SK-N-SH treated with all-trans-retinoic acid at 6 μM for 48 hours (cell line): ENCODE data around the gene PXK.

Experiments
- ATAC-seq: fragments of 200-7000 bp; cut with Tn5 transposase; 3 replicates; pipeline ENCODE4 v1.9.1; 2020; ENCODE audit warnings: mild to moderate bottlenecking, moderate library complexity
- ARNTL ChIP-seq: fragments of 450-650 bp; formaldehyde crosslinking; IDR thresholded peaks from 2 replicates; pipeline ENCODE4 v1.5.0; 2020; ENCODE audit warnings: low read depth, mild to moderate bottlenecking, moderate library complexity, borderline replicate concordance
- BACH2 ChIP-seq: fragments of 250-450 bp; sonication (Bioruptor Pico); IDR thresholded peaks from 2 replicates; pipeline ENCODE4 v1.9.0; 2021; ENCODE audit warnings: mild to moderate bottlenecking, borderline replicate concordance
- CREB5 ChIP-seq: fragments of 250-450 bp; sonication (Bioruptor Pico); IDR thresholded peaks from 2 replicates; pipeline ENCODE4 v1.5.1; 2020; ENCODE audit warnings: low read depth, mild to moderate bottlenecking, moderate library complexity
- CSDC2 ChIP-seq: fragments of 250-450 bp; sonication (Bioruptor Pico); IDR thresholded peaks from 2 replicates; pipeline ENCODE4 v1.5.0; 2020; ENCODE audit warnings: mild to moderate bottlenecking, moderate library complexity
- GLIS3 ChIP-seq: fragments of 250-450 bp; sonication (Bioruptor Pico); IDR thresholded peaks from 2 replicates; pipeline ENCODE4 v1.5.0; 2020; ENCODE audit warnings: mild to moderate bottlenecking, moderate library complexity
- ISL1 ChIP-seq: fragments of 250-450 bp; sonication (Bioruptor Pico); IDR thresholded peaks from 2 replicates; pipeline ENCODE4 v2.1.2; 2022; ENCODE audit warnings: mild to moderate bottlenecking, moderate library complexity
- OSR1 ChIP-seq: fragments of 250-450 bp; sonication (Bioruptor Pico); IDR thresholded peaks from 2 replicates; pipeline ENCODE4 v1.8.0; 2022; ENCODE audit warnings: moderate library complexity, mild to moderate bottlenecking, inconsistent platforms
- PATZ1 ChIP-seq: fragments of 250-450 bp; sonication (Bioruptor Pico); IDR thresholded peaks from 2 replicates; pipeline ENCODE4 v1.8.0; 2020; ENCODE audit warnings: mild to moderate bottlenecking, moderate library complexity, borderline replicate concordance
- PPARA ChIP-seq: fragments of 250-450 bp; sonication (Bioruptor Pico); IDR thresholded peaks from 2 replicates; pipeline ENCODE4 v1.5.0; 2020; ENCODE audit warnings: mild to moderate bottlenecking, borderline replicate concordance
- RARB ChIP-seq: fragments of 250-450 bp; sonication (Bioruptor Pico); IDR thresholded peaks from 2 replicates; pipeline ENCODE4 v1.8.0; 2021; ENCODE audit warnings: mild to moderate bottlenecking, moderate library complexity
- SNAI2 ChIP-seq: fragments of 250-450 bp; sonication (Bioruptor Pico); IDR thresholded peaks from 2 replicates; pipeline ENCODE4 v1.5.0; 2020; ENCODE audit warnings: mild to moderate bottlenecking, moderate library complexity
- TCF4 ChIP-seq: fragments of 250-450 bp; sonication (Bioruptor Pico); IDR thresholded peaks from 2 replicates; pipeline ENCODE4 v1.8.0; 2021; ENCODE audit warnings: mild to moderate bottlenecking, moderate library complexity, borderline replicate concordance
- TSHZ2 ChIP-seq: fragments of 250-450 bp; sonication (Bioruptor Pico); IDR thresholded peaks from 2 replicates; pipeline ENCODE4 v1.5.0; 2020; ENCODE audit warnings: mild to moderate bottlenecking, moderate library complexity
- ZC3H10 ChIP-seq: fragments of 250-450 bp; sonication (Bioruptor Pico); IDR thresholded peaks from 2 replicates; pipeline ENCODE4 v1.5.1; 2021; ENCODE audit warnings: mild to moderate bottlenecking, moderate library complexity
- ZFP3 ChIP-seq: fragments of 250-450 bp; sonication (Bioruptor Pico); IDR thresholded peaks from 2 replicates; pipeline ENCODE4 v1.5.0; 2020; ENCODE audit warnings: mild to moderate bottlenecking, moderate library complexity
- ZFP30 ChIP-seq: fragments of 450-650 bp; formaldehyde crosslinking; IDR thresholded peaks from 2 replicates; pipeline ENCODE4 v1.5.0; 2022; ENCODE audit warnings: mild to moderate bottlenecking, moderate library complexity
- ZNF565 ChIP-seq: fragments of 450-650 bp; formaldehyde crosslinking; conservative IDR thresholded peaks from 2 replicates; pipeline ENCODE4 v1.5.0; 2020; ENCODE audit warnings: low read depth, mild to moderate bottlenecking, moderate library complexity
- ZNF8 ChIP-seq: fragments of 450-650 bp; formaldehyde crosslinking; IDR thresholded peaks from 2 replicates; pipeline ENCODE4 v1.5.0; 2020; ENCODE audit warnings: mild to moderate bottlenecking, moderate library complexity

PXK gene

GRCh38 chr3:58414538-58415197, 82.0 kb downstream of the PXK start (continued):
- TF ChIP-seq TSHZ2 (no peak), ZFP30 (CRISPR knock-in tag) (no peak), CSDC2 (no peak), ZNF8 (no peak), BACH2 (no peak), ZNF565 (no peak)

DNA sequence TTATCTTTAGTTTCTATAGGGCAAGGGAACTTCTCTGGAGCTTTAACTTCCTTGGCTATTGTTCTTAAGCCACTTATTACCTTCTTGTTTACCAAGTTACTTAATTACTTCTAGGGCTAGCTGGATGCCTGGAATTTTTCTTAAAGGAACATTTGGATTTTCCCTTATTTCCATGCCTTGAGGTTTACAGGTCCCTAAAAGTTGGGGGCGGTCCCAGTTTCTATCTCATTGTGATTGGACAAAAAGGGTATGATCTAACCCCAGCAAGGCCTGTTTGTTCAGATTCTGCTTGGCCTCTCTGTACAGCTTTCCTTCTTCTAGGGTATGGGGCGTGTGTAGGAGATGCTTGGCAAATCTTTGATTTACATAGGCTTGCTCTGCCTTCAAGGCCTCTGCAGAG, 83.5 kb downstream of the PXK start:
- TF ChIP-seq CSDC2: no peak
- no peak for TF ChIP-seq SNAI2
- no peak for TF ChIP-seq RARB
- TF ChIP-seq GLIS3 (CRISPR knock-in tag): no peak
- ATAC-seq: no peak

DNA sequence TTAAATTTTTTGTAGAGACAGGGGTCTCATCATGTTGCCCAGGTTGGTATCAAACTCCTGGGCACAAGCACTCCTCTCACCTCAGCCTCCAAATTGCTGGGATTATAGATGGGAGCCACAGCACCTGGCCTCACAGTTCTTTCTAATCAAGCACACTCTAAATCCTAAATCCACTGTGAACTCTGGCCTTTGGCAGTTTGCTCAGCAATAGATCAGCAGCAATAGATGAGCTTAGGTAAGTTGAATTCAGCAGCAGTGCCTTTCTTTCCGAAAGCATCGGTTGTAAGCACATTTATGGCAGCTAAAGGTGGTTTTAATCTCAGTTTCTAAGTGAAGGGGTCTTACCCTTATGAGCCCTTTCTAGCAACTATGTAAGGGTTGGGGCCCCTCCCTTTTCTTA, 84.4 kb downstream of the PXK start:
- no peak for ATAC-seq
- TF ChIP-seq RARB (no peak), OSR1 (no peak), ARNTL (CRISPR knock-in tag) (no peak), ZFP30 (CRISPR knock-in tag) (no peak), CSDC2 (no peak), PPARA (CRISPR knock-in tag) (no peak), BACH2 (no peak), ISL1 (CRISPR knock-in tag) (no peak)

DNA sequence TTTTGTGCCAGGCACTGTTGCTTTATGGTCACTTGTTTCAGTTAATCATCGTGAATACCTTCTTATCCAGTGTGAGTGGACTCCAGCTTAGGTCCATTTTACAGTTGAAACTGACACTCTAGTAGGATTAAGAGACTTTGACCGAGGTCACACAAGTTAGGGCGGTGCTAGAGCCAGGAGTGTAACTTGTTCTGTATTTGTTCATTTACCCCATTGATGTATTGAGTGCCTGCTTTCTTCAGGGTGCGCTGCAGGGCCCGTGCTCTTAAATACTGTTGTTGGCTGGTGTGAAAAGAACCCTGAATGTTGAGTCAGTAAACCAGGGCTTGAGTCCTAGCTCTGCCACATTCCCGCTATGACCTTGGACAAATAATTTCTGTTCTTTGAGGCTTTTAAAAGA, 85.5 kb downstream of the PXK start:
- ATAC-seq: no peak
- no peak for TF ChIP-seq CSDC2
- no peak for TF ChIP-seq CREB5 (CRISPR knock-in tag)
- TF ChIP-seq RARB: no peak

DNA sequence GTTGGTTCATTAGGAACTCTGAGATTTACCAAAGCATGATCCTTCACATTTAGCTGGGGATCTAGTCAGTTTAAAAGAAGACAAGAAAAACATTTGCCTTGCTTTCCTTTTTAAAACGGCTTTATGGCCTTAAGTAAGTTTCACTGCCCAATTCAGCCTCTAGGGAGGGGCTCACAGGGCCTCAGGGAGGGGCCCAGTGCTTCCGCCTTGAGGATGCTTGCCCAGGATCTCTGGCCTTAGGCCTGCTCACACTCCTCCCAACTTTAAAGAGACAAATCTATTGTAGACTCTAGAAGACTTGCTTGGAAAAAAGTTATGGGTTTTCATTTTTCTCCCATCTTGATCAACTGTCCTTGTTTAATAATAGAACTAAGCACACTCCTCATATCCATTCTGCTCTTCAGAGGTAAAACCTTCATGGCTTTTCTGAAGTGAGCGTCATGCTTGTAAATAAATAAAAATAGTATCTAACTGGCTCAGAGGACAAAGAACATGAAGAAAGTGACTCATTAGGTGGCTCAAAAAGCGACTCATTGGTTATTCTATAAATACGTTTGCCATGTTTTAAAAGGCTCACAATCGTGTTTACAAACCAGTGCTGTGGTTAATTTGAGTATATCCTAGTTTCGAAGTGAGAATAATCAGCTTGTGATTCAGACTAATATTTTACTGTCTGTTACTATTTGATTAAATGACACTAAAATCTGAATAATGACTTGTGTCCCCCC, 87.3 kb downstream of the PXK start:
- TF ChIP-seq ZFP3 (CRISPR knock-in tag): no peak
- no peak for TF ChIP-seq ZC3H10 (CRISPR knock-in tag)
- TF ChIP-seq ARNTL (CRISPR knock-in tag): no peak
- ATAC-seq: no peak

DNA sequence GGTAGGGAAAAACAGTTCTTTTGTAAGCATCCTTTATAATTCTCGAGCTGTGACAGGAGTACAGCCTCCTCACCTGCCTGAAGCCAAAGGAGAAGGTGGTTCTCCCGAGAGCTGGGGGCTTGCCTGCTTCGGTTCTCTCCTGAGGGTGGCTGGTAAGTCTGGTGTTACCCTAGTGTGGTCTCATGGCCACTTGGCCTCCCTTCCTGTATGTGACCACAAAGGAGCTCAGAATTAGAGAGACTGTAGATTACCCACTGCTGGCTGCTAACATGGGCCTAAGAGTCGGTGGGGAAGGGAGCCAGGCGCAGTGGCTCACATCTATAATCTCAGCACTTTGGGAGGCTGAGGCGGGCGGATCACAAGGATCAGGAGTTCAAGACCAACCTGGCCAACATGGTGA, 88.3 kb downstream of the PXK start:
- ATAC-seq: no peak
- TF ChIP-seq ARNTL (CRISPR knock-in tag) (no peak), OSR1 (no peak)

DNA sequence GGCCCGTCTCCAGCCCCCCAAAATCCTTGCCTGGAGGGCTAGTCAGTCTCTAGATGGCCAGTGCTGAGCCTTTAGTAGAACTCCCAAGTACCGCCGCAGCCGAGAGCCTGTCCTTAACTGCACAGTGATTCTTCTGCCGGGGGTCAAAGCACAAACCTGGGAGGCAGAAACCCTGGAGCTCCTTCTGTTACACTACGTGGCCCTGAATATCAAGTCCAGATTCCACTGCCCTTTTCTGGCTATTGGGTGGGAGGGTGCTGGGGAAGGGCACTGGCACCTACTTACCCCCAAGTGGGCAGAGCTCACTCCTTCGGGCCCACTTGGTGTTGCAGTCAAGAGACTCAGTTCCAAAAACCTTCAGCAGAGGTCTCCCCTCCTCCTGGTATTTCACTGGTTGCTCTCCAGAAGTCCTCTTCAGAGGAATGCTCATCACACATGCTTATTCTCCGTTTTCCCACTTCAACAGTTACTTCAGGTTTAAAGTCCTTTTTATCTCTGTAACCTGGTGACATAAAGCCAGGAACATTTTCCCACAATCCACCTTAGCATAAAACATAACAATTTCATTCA, 90.1 kb downstream of the PXK start:
- TF ChIP-seq BACH2 (no peak), TSHZ2 (no peak), PATZ1 (CRISPR knock-in tag) (no peak), SNAI2 (no peak), TCF4 (CRISPR knock-in tag) (no peak)
- TF ChIP-seq, all 23 proteins: peak for 0
- ATAC-seq: peak; percentile 42
